Activated naive CD8-positive, alpha-beta T cell treated with anti-CD3 and anti-CD28 coated beads, Interleukin-2, amount 50 U/mL, for 16 hours (primary cell): Measurements from ENCODE around the gene ALDOB.
"Not testable (repeated sequence)": the region's sequence is repeated elsewhere in the genome, so short reads cannot be mapped to it uniquely, and the experiment has no call there.

Source experiments
- DNase-seq: peaks from one replicate; pipeline ENCODE4 v3.0.0-alpha.2; 2020; ENCODE audit warnings: low read depth, low spot score

Gene ALDOB

GRCh38 chr9:101384873-101385536 lies 50.6 kb downstream of the ALDOB start, which contains the start of gene BAAT:
Gene BAAT (minus strand): TSS chr9:101385006. CDS start chr9:101371404, 13,602 bp downstream.
- DNase-seq, result not testable (repeated sequence)

DNA sequence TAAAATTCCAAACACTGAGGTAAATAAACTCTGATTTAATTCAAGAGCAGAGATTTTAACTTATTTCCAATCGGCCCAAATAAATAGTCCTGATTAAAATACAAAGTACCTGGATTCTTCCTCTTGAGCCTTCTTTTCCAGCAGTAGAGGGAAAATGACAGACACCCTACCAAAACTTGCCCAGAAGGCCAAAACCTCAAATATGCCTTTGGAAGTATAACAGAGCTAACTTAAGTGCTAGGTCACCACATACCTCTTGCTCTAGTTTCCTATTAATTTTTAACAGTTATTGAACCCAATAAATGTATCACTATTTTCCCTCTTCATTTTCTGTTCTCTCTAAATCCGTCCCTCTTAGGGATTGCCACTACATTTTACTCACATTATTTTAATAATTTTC lies 52.2 kb downstream of the ALDOB start:
- DNase-seq, result no peak

GRCh38 chr9:101381833-101382342 lies 53.7 kb downstream of the ALDOB start:
- DNase-seq, result no peak

DNA sequence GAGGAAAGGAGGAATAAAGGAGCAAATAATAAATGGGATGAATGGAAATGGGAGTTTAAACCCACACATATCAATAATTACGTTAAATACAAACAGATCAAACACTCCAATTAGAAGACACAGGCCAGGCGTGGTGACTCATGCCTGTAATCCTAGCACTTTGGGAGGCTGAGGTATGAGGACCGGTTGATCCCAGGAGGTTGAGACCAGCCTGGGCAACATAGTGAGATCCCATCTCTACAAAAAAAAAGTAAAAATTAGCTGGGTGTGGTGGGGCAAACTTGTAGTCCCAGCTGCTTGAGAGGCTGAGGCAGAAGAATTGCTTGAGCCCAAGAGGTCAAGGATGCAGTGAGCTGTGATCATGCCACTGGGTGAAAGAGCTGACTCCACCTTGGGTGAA lies 54.5 kb downstream of the ALDOB start:
- DNase-seq, result no peak

GRCh38 chr9:101380295-101380694 lies 55.3 kb downstream of the ALDOB start:
- no peak for DNase-seq

GRCh38 chr9:101376111-101376848 lies 59.3 kb downstream of the ALDOB start:
- DNase-seq, result no peak

GRCh38 chr9:101375546-101375945 lies 60.0 kb downstream of the ALDOB start:
- no peak for DNase-seq

- DNase-seq, result no peak
Observed at GRCh38 chr9:101372327-101373118, 63.1 kb downstream of the ALDOB start.

- DNase-seq, result no peak
Observed at GRCh38 chr9:101371813-101372212, 63.8 kb downstream of the ALDOB start.
